Endothelial cell of umbilical vein (primary cell): ENCODE results near the gene GFM2. TPM values are rescaled to one million over a fixed set of nuclear protein-coding genes. Genes with fewer than 3 reads are reported as not detected.

Experiments
- BruUV-seq: library from RNA; stranded (reverse); fragments of 400-500 nt; replicated peaks from 2 replicates; lab custom pipeline; 2021; lab: Mats Ljungman, UMichigan
- CTCF ChIA-PET: fragments of 300-600, 350-600 bp; sonication (Branson Sonifier 250); formaldehyde crosslinking; loops from one replicate; lab custom pipeline; 2021; ENCODE audit warnings: antibody characterized with exemption, inconsistent platforms; lab: Charles Lee
- POLR2A ChIA-PET: fragments of 300-600, 350-600 bp; sonication (Branson Sonifier 250); formaldehyde crosslinking; loops from one replicate; lab custom pipeline; 2021; ENCODE audit warnings: antibody characterized with exemption, inconsistent platforms; lab: Charles Lee
- DNase-seq: peaks from one replicate; pipeline ENCODE4 v3.0.0-alpha.2; 2011; ENCODE audit warnings: low read depth, low spot score
- FAIRE-seq: peaks from 2 replicates; lab custom pipeline; 2011; peaks lifted over from hg19 to GRCh38; lab: Jason Lieb, UNC
- H2AFZ ChIP-seq: 2 replicates; pipeline ENCODE4 v1.6.0; 2012; ENCODE audit warnings: low read depth, low read length, control low read depth, inconsistent platforms
- H3K27ac ChIP-seq: 2 replicates; pipeline ENCODE4 v1.5.1; 2011; ENCODE audit warnings: low read depth, mild to moderate bottlenecking, control low read depth, low read length, moderate library complexity; ENCODE audit not compliant: insufficient read depth
- H3K27me3 ChIP-seq, 2 experiments: 2 replicates each; pipeline versions ENCODE4 v1.6.0 to v1.6.1; 2011; ENCODE audit warnings: low read length in 2 of 2, mixed read lengths in 1 of 2; ENCODE audit not compliant: control insufficient read depth in 2 of 2, insufficient read depth in 2 of 2
- H3K36me3 ChIP-seq, 2 experiments: 2 replicates in 1 of 2; 3 replicates in 1 of 2; pipeline ENCODE4 v1.5.1; 2011; ENCODE audit warnings: low read length in 2 of 2, mild to moderate bottlenecking in 1 of 2, moderate library complexity in 1 of 2; ENCODE audit not compliant: control insufficient read depth in 2 of 2, insufficient read depth in 2 of 2; ENCODE audit errors: extremely low read depth in 1 of 2
- H3K4me1 ChIP-seq: 3 replicates; pipeline ENCODE4 v1.5.1; 2011; ENCODE audit warnings: mild to moderate bottlenecking, low read length; ENCODE audit not compliant: control insufficient read depth, insufficient read depth; ENCODE audit errors: extremely low read depth
- H3K4me2 ChIP-seq: 2 replicates; pipeline ENCODE4 v1.6.1; 2011; ENCODE audit warnings: low read length, control low read depth, mixed read lengths; ENCODE audit not compliant: insufficient read depth
- H3K4me3 ChIP-seq, 3 experiments: fragments of 200-600 bp in 1 of 3; sonication (generic), shearing (Covaris generic) in 1 of 3; replicated peaks in 1 of 3; 2 replicates each; pipeline ENCODE4 v1.5.1; 2011 to 2016; ENCODE audit warnings: control low read depth in 3 of 3, low read length in 3 of 3, mild to moderate bottlenecking in 2 of 3, inconsistent platforms in 1 of 3, low read depth in 1 of 3, moderate library complexity in 1 of 3; ENCODE audit not compliant: insufficient read depth in 1 of 3
- H3K79me2 ChIP-seq: 2 replicates; pipeline ENCODE4 v1.6.0; 2012; ENCODE audit warnings: low read length, inconsistent platforms; ENCODE audit not compliant: control insufficient read depth, insufficient read depth
- H3K9ac ChIP-seq: replicated peaks from 2 replicates; pipeline ENCODE3; 2011; ENCODE audit warnings: low read length, control low read depth; ENCODE audit not compliant: insufficient read depth; ENCODE audit errors: extremely low read depth
- H3K9me1 ChIP-seq: replicated peaks from 3 replicates; pipeline ENCODE4 v1.6.0; 2011; ENCODE audit warnings: mild to moderate bottlenecking, low read length; ENCODE audit not compliant: control insufficient read depth, insufficient read depth; ENCODE audit errors: extremely low read depth
- H3K9me3 ChIP-seq: replicated peaks from 2 replicates; pipeline ENCODE4 v1.5.1; 2012; ENCODE audit warnings: low read length, inconsistent platforms; ENCODE audit not compliant: control insufficient read depth, insufficient read depth
- H4K20me1 ChIP-seq: replicated peaks from 2 replicates; pipeline ENCODE3; 2011; ENCODE audit warnings: mild to moderate bottlenecking, low read length; ENCODE audit not compliant: control insufficient read depth, insufficient read depth; ENCODE audit errors: extremely low read depth
- CTCF ChIP-seq, 2 donors: IDR thresholded peaks; 1 replicate in 1 of 2; 2 replicates in 1 of 2; pipeline ENCODE4 v1.5.1; 2011; ENCODE audit warnings: low read length in 2 of 2, mild to moderate bottlenecking in 2 of 2, moderate library complexity in 2 of 2, control low read depth in 1 of 2, inconsistent platforms in 1 of 2, low read depth in 1 of 2; ENCODE audit not compliant: insufficient read depth in 1 of 2; ENCODE audit errors: extremely low read depth in 1 of 2
- EZH2 ChIP-seq: IDR thresholded peaks from 2 replicates; pipeline ENCODE4 v1.6.1; 2012; ENCODE audit warnings: borderline replicate concordance, low read depth, mild to moderate bottlenecking, moderate library complexity, low read length, inconsistent platforms; ENCODE audit not compliant: severe bottlenecking
- FOS ChIP-seq: IDR thresholded peaks from 2 replicates; pipeline ENCODE4 v1.6.1; 2011; ENCODE audit warnings: mild to moderate bottlenecking, low read length, moderate library complexity, borderline replicate concordance; ENCODE audit not compliant: insufficient read depth
- GATA2 ChIP-seq: IDR thresholded peaks from 2 replicates; pipeline ENCODE4 v1.7.0; 2011; ENCODE audit warnings: low read depth, mild to moderate bottlenecking, moderate library complexity, mixed read lengths, low read length; ENCODE audit not compliant: insufficient read length, insufficient read depth
- JUN ChIP-seq: IDR thresholded peaks from 2 replicates; pipeline ENCODE4 v1.6.1; 2011; ENCODE audit warnings: borderline replicate concordance, low read depth; ENCODE audit not compliant: insufficient read length, insufficient read depth
- MAX ChIP-seq: IDR thresholded peaks from 2 replicates; pipeline ENCODE4 v1.6.1; 2011; ENCODE audit not compliant: insufficient read depth, insufficient read length
- MYC ChIP-seq: IDR thresholded peaks from one replicate; pipeline ENCODE4 v1.6.1; 2011; ENCODE audit warnings: mild to moderate bottlenecking, low read depth, low read length
- POLR2A ChIP-seq: IDR thresholded peaks from 2 replicates; pipeline ENCODE4 v1.6.1; 2012; ENCODE audit warnings: low read depth, mild to moderate bottlenecking, control low read depth, low read length
- POLR2AphosphoS5 ChIP-seq: IDR thresholded peaks from 2 replicates; pipeline ENCODE4 v1.6.1; 2012; ENCODE audit warnings: low read depth, mild to moderate bottlenecking, control low read depth, low read length, moderate library complexity; ENCODE audit not compliant: insufficient read depth
- dilution Hi-C: fragments of 300-500 bp; cut with MboI; formaldehyde crosslinking; loops from one replicate; pipeline ENCODE4 v1.15.0; 2019; ENCODE audit warnings: low sequenced_read_pairs; ENCODE audit not compliant: extremely low pct_ligation_motif_present
- intact Hi-C: fragments of 100-400 bp; cut with micrococcal nuclease; formaldehyde crosslinking; loops from one replicate; pipeline ENCODE4 v1.10.0; 2022
- polyA plus RNA-seq, 4 experiments: library from polyadenylated mRNA; depleted of rRNA in 3 of 4; stranded (reverse) in 3 of 4; unstranded in 1 of 4; fragments of >200 nt; gene quantifications; 2 replicates each; pipeline versions ENCODE4 v1.2.1 to v1.2.3, GENCODE V29; 2011 to 2012; ENCODE audit warnings: missing spikeins in 1 of 4
- small RNA-seq: library from RNA; depleted of rRNA; stranded (forward); fragments of <200 nt; gene quantifications from one replicate; pipeline ENCODE3, GENCODE V24; 2012; ENCODE audit warnings: low replicate concordance, low read depth; ENCODE audit not compliant: insufficient read depth, insufficient read length
- total RNA-seq: library from RNA; stranded (reverse); gene quantifications from 2 replicates; pipeline ENCODE4 v1.2.3, GENCODE V29; 2021

The GFM2 gene
- total and polyA plus RNA-seq, 2 donors (not counting 3 experiments of a cell fraction or from before 2014, with no cell fraction given): 16.5 to 29.0 TPM

- H4K20me1 ChIP-seq: no peaks in the 10 kb centered on the region
- intact Hi-C loops: loop anchor here (5.0 kb wide), 1 partner anchor 595 kb away; no protein-coding TSS in a partner anchor
- ChIA-PET CTCF (interaction anchor here (0.6 to 1.6 kb wide), 6 partner anchors 9 to 1584 kb away, joined by 3 to 13 read pairs (median 4); partner anchors contain the start of genes GFM2 and NSA2), POLR2A (no interaction called here)
- no peaks in the 10 kb centered on the region for H3K9me3 ChIP-seq
- no peak for TF ChIP-seq JUN
- no peak for TF ChIP-seq MYC
- TF ChIP-seq POLR2AphosphoS5: no peak
- TF ChIP-seq EZH2: no peak
- no peak for TF ChIP-seq GATA2
- TF ChIP-seq MAX: no peak
- no peak for TF ChIP-seq POLR2A
- no peak for TF ChIP-seq FOS
- TF ChIP-seq CTCF (IDR thresholded peaks at IDR 0.05; ENCODE audit: extremely low read depth in 1 of 2, insufficient read depth in 1 of 2, low read depth in 1 of 2, low read length in 2 of 2): no peak
- H3K36me3 ChIP-seq: no peaks in the 10 kb centered on the region
- H3K9me1 ChIP-seq: no peaks in the 10 kb centered on the region
- no peak overlapping the region for H2AFZ ChIP-seq
- H3K4me3 ChIP-seq: no peak overlapping the region
- FAIRE-seq: no peak
- H3K4me1 ChIP-seq: no peaks in the 10 kb centered on the region
- H3K27ac ChIP-seq: no peak overlapping the region
- H3K4me2 ChIP-seq: no peak overlapping the region
- peaks cover 3 to 6% of the 10 kb centered on the region in 2 experiments for H3K27me3 ChIP-seq
- H3K79me2 ChIP-seq: no peaks in the 10 kb centered on the region
- no TSS peak for BruUV-seq
- dilution Hi-C loops: no loop called here
- no peak for DNase-seq
- no peak overlapping the region for H3K9ac ChIP-seq
Observed at GRCh38 chr5:74672215-74672877, 94.6 kb downstream of the GFM2 start.

Small RNA genes lying within 50 kb of the gene (small RNA-seq; reads per million reads assigned to genes)
- gene RNU6-658P: not detected

Other genes with a start within 250 kb of the GFM2 start
- 42.2 and 53.6 TPM in 2 replicates for gene ENC1, start 126.4 kb downstream of the GFM2 start, total RNA-seq
- 53.3 and 59.7 TPM in 2 replicates for gene ENC1, start 126.4 kb downstream of the GFM2 start, polyA plus RNA-seq
- gene HEXB, start 81.9 kb downstream of the GFM2 start, total RNA-seq: 176 and 182 TPM in 2 replicates
- 126 and 128 TPM in 2 replicates for gene HEXB, start 81.9 kb downstream of the GFM2 start, polyA plus RNA-seq
- 72.4 and 73.8 TPM in 2 replicates for gene NSA2, start 132 bp upstream of the GFM2 start, total RNA-seq
- 9.7 and 20.7 TPM in 2 replicates for gene NSA2, start 132 bp upstream of the GFM2 start, polyA plus RNA-seq
- 0.62 and 0.72 TPM in 2 replicates for gene FAM169A, start 99.3 kb upstream of the GFM2 start, total RNA-seq
- 0.06 and 0.14 TPM in 2 replicates for gene FAM169A, start 99.3 kb upstream of the GFM2 start, polyA plus RNA-seq